ENCODE measurements around the gene PNRC2.
"Not testable (repeated sequence)": the region's sequence is repeated elsewhere in the genome, so short reads cannot be mapped to it uniquely, and the experiment has no call there.

PNRC2 gene

DNA sequence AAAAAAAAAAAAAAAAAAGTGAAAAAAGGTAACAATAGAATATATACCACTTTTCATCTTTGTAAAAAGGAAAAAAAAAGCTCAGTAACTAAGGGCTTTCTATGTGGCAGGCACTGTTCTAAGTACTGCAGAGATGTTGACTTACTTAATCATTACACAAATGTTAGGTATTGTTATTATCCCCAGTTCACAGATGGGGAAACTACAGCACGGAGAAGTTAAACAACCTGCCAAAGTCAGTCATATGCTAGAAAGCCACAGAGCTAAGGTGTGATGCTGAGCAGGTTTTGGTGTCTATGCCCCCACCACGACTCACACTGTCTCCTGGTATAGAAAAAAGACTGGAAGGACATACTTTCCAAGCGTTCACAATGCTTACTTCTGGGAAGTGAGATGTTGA is 6.6 kb upstream of the PNRC2 start:
- no peak for DNase-seq (ENCODE audit: low spot score)

GRCh38 chr1:23957096-23957495 is 2.5 kb upstream of the PNRC2 start:
- no peak for DNase-seq (ENCODE audit: low spot score)

DNA sequence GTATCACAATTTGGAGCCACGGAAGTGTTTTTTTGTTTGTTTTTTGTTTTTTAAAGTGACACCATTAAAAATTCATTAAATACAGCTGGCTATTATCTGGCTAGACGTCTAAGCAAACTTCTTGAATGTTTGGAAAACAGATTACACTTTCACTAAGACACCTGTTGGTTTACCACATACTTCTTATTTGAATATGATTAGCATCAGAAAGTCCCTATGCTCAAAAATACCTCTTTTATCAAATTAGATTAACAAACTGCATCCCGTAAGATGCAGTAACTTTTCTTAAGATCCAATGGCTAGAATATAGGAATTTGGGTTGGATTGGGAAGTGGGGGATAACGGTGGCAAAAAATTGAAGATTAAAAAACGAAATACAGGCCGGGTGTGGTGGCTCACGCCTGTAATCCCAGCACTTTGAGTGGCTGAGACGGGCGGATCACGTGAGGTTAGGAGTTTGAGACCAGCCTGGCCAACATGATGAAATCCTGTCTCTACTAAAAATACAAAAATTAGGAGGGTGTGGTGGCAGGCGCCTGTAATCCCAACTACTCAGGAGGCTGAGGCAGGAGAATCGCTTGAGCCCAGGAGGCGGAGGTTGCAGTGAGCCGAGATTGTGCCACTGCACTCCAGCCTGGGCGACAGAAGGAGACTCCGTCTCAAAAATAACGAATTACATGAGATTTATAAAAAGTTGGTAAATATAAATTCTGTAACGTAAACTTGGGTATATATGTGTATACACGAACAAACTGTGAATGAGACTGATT is 1.4 kb upstream of the PNRC2 start:
- not testable (repeated sequence) for DNase-seq (ENCODE audit: low spot score)

DNA sequence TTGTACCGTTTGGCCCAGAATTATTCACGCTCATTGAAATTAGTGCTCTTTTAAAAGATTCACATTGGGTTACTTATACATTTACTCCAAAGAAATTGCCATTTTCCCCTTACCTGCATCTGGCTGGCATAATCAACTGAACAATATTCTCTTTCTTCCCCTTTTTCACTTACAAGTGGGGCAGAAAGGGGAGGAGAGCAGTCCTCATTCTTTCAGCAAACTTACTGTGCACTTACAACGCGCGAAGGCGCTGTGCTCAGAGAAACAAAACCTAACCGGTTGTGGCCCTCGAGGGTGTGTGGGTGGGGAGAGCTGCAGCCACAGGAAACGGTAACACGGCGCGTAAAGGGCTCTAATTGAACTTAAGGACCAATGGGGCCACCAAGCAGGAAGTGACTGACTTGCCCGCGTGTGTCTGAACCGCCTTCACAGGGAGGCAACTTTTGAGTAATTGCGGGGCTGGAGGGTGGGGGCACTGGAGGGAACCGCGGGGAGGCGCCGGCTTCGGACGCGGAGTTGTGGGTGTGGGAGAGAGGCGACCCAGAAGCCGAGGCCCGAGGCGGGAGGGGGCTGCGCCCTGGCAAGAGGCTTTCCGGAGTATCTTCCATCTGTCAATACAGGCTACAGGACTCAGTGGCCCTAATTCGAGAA is 693 bp upstream of the PNRC2 start:
- peak; percentile 98 for DNase-seq (ENCODE audit: low spot score)

DNA sequence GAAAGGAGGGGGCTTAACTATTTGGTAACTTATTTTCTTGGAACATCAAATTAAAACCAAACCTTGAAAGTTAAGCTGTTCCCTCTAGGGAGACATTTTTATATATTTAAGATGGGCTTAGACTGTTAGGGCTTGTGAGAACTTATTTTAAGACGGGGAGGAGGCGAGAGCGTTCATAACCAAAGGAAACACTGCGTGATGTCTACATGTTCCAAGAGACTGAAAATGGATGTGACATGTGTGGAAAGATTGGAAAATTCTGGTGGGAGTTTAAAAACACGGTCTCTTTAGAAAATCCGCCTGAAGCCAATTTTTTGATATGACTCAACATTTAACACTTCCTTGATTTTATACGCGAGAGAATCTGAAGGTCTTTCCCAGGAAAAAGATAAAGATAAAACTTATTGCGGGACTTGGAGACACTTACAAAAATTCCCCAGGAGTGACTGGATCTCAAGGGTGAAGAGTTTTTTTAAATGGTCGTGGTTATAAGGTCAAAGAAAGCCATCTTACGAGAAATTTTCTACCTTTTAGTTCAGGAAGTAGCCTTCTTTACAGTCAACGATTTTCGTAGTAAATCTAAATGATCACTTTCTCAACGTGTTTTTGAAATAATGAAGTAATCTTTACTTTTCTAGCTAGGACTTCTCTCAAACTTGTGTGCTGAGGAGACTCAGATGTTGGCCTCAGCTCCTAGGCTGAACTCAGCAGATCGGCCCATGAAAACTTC is 828 bp downstream of the PNRC2 start:
- no peak for DNase-seq (ENCODE audit: low spot score)

DNA sequence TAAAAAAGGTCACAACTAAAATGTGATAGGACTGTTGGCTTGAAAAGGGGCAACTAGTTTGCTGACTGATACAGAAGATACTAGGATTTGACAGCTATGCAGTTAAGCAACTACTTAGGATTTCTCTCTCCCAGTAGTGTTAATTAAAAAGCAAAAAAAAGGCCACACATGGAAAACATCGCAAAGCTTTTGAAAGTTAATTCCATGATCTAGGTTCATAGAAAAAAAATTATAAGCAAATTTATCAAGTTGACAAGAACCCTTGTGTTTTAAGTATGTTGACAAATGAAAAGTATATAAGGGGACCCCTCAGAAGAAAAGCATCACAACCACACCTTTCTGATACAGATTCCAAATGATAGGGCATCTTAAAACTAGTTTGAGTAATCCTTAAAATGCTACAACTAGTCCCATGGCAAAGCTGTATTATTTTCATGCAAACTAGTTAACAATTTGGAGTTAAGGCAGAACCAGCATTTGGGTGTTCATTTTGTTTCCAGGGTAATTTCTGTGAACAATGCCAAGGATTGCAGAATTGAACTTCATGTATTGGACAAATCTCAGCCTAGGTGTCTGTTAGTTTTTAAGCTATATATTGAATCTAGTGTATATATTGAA is 4.1 kb downstream of the PNRC2 start:
- DNase-seq (ENCODE audit: low spot score) = no peak

DNA sequence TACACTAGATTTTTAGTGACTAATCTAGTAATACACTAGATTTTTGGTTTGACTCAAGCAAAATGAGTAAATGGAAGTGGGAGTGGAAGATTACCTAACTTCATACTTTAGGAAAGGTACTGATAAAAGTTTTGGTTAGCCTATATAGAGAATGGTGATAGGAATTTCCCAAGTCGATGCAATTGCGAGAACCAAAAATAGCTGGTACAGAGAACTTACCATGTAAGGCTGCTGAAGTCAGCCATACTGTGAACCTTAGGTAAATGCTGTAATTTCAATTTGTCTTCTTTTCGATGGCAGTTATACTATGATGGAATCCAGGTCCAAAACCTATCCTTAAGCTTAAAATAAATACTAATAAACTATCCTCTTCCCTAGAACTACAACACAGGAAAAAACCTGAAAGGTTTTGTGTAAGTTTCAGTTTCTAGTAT is 4.6 kb downstream of the PNRC2 start:
- no peak for DNase-seq (ENCODE audit: low spot score)

GRCh38 chr1:23964790-23965740 is 5.4 kb downstream of the PNRC2 start:
- DNase-seq (ENCODE audit: low spot score) = no peak

DNA sequence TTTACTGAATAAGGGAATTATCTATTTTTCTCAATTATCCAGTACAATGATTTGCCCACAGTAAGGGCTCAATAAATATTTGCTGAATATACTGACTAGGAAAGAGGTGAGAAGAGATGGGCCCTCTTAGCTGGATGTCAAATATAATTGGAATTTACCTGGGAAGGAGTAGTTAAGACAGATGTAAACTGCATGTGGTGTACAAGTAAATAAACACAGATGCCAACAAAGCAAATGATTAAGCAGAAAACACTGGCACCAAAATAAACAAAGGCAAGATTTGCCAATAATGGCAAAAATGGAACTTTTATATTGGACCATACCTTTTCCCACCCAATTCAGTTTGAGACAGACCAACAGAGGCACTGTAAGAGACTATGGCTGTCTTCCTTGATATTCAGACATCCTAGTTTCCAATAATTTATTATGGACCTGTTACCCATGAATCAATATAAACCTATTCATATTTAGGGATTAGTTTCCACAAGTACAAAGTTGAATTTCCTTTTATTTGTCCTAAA is 7.4 kb downstream of the PNRC2 start:
- no peak for DNase-seq (ENCODE audit: low spot score)

DNA sequence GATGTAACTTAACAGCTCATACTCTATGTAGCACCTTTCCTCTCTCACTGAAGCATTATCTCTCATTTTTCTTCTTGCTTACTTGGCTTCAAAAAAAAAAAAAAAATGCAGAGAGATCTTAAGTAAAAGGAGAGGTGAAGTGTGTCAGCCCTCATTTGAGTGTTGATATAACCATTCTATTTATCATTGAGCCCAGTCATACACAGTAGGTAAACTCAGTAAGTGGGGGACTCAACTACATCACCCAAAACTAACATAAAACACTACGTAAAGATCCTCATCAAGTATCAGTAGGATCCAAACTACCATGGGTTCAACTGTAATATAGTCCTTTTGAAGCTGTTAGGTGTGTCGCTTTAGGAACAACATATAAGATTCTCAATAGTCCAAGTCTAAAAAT is 8.2 kb downstream of the PNRC2 start:
- no peak for DNase-seq (ENCODE audit: low spot score)

DNA sequence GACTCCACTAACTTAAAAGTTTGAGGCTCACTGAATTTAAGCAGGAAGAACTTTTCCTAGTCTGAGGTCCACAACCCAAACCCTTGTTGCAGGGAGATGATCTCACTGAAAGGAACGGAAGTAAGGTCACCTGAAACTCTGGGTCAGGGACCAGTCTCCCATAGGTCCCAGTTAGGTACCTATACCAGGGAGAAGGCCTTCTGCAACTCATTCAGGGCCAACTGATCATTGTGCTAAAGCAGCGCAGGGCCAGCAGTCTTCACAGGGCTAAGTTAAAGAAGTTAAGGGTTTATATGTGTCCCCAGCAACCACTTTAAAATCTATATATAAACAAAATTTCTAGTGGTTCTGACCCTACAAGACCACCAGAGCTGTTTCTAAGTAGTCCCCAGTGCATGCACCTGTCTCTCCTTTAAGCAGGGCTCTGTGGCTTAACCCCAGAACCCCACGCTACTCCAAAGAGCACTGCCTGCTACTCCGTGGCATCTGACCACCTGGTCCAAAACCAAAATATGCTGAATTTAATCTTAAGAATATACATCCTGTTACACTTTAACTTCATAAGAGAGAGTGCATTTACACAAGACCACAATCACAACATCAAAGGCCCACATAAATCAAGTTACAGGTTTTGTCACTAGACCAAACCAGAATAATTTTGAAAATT is 17.7 kb downstream of the PNRC2 start:
- peak; percentile 51 for DNase-seq (ENCODE audit: low spot score)

GRCh38 chr1:23977854-23978191 is 18.2 kb downstream of the PNRC2 start:
- no peak for DNase-seq (ENCODE audit: low spot score)

- no peak for DNase-seq (ENCODE audit: low spot score)
Observed at GRCh38 chr1:23978805-23979204, 19.2 kb downstream of the PNRC2 start.

DNA sequence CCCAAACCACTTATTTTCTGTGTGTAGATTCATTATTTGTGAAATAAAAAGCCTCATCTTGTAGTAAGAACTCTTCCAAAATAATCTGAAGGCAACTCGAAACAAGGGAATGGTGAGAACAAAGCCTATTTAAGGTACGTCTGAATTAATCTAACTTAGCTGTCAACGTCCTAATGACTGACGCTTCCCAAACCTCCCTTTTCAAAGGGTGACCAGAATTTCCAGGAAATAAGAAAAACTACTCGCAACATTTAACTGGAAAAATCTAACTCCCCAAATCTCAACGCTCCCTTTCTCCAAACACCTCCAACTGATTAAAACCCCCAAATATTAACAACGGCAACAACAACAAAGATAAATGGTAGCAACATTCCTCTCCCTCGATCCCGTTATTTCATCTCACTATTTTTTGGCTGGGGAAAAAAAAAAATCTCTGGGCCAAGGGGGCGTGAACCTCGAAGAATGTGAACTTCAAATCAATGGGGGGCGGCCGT is 19.8 kb downstream of the PNRC2 start:
- no peak for DNase-seq (ENCODE audit: low spot score)

DNA sequence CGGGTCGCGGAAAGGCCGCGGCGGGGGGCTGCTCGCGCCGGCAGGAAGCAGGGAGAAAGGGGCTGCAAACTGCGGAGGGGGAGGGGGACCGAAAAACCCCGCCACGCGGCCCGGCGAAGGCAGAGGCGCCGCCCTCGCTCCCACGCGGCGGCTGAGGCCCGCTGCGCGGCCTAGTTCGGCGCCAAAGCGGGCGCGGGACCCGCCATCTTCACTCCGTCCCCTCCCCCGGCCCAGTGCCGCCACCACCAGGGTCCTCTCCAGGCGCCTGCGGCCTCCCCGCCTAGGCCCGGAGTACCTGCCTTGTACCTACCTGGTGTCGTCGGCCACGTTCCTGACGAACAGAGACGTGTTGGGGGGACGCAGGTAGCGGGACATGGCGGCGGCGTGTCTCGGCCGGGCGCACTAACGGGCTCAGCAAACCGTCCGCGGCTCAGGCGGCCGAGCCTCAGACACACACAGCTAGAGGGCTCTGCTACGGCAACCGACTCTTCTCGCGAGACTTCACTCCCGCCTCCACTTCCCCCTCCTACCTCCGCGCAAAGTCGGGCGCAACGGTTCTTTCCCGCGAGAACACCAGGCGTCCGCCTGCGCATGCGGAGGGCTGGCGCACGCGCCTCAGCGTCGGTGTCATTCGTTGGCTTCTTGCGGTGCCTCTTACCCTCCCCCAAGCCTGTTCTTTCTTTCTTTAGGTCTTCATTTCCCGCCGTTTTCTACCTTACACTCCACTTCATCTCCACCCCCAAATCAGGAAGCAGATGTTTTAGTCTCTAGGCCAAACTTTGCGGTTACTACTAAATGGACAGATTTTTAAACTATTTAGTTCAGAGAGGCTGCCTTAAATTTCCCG is 20.5 kb downstream of the PNRC2 start, which contains the start of gene SRSF10:
Gene SRSF10 (minus strand): TSS at position 447 of the 847 bp plus-strand sequence. CDS start 72 bp downstream, at position 375.
- DNase-seq (ENCODE audit: low spot score) = peak; percentile 98

DNA sequence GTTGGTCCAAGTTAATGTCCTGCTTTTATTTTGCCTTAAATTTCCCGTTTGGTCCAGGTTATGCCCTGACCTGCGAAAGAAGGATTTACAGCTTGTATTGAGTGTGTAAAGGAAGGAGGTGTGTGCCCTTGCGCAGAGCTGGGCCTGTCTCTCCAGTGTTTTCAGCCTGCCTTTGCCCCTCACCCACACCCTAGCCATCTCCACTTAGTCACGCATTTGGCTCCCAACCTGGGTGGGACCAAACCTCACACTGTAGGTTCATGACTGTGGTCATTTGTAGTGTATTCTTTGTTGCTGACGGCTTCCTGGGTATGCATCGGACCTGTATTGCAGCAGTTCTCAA is 21.1 kb downstream of the PNRC2 start:
- DNase-seq (ENCODE audit: low spot score) = peak; percentile 97

- DNase-seq (ENCODE audit: low spot score) = no peak
Observed at GRCh38 chr1:23984417-23985186, 25.0 kb downstream of the PNRC2 start.

GRCh38 chr1:23987038-23987437 is 27.4 kb downstream of the PNRC2 start:
- DNase-seq (ENCODE audit: low spot score) = not testable (repeated sequence)

- DNase-seq (ENCODE audit: low spot score) = no peak
Observed at GRCh38 chr1:23989263-23989662, 29.6 kb downstream of the PNRC2 start.

Data from SW480 (cell line).